WERI-Rb-1 (cell line): ENCODE measurements around the gene KNDC1.

Experiments used
- DNase-seq: peaks from one replicate; pipeline ENCODE4 v3.0.0-alpha.2; 2020
- H3K27ac ChIP-seq: fragments of 250-450 bp; sonication (Bioruptor Pico); 2 replicates; pipeline ENCODE4 v1.5.1; 2020; ENCODE audit warnings: mild to moderate bottlenecking, moderate library complexity
- H3K27me3 ChIP-seq: fragments of 250-450 bp; sonication (Bioruptor Pico); 2 replicates; pipeline ENCODE4 v1.5.1; 2021; ENCODE audit warnings: mild to moderate bottlenecking, low read depth, moderate library complexity; ENCODE audit not compliant: insufficient read depth, severe bottlenecking
- H3K36me3 ChIP-seq: fragments of 250-450 bp; sonication (Bioruptor Pico); 2 replicates; pipeline ENCODE4 v1.5.1; 2020; ENCODE audit warnings: mild to moderate bottlenecking, moderate library complexity
- H3K4me3 ChIP-seq: 2 replicates; pipeline ENCODE4 v1.5.1; 2011; ENCODE audit warnings: low read depth, mild to moderate bottlenecking, control low read depth, low read length
- H3K9me3 ChIP-seq: fragments of 250-450 bp; sonication (Bioruptor Pico); 2 replicates; pipeline ENCODE4 v1.5.1; 2021; ENCODE audit warnings: mild to moderate bottlenecking, moderate library complexity; ENCODE audit not compliant: severe bottlenecking
- TF ChIP-seq, protein P1 (sequence below): IDR thresholded peaks from 2 replicates; pipeline ENCODE4 v1.5.1; 2011; ENCODE audit warnings: low read depth, mild to moderate bottlenecking, control low read depth, inconsistent platforms, low read length

KNDC1 gene

DNA sequence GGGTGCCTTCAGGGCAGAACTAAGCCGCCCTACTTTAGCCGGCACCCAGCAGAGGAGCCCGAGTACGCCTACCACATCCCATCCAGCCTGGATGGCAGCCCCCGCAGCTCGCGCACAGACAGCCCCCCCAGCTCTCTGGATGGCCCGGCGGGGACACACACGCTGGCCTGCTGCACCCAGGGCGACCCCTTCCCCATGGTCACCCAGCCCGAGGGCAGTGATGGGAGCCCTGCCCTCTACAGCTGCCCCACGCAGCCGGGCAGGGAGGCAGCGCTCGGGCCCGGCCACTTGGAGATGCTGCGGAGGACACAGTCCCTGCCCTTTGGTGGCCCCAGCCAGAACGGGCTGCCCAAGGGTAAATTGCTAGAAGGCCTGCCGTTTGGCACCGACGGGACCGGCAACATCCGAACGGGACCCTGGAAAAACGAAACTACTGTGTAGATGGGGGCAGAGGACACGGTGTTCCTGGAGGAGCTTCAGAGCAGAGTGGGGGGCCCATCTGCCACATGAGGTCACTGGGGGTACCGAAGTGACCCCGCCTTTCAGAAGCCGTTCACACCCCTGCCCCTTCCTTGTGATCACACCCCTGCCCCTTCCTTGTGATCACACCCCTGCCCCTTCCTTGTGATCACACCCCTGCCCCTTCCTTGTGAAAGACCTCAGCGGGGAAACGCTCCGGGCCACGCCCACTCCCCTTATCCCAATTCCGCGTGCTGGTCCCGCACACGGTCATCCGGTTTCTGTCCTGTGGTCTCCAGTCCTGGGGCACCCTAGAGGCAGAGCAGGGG lies 30.8 kb upstream of the KNDC1 start:
- Histone ChIP-seq H3K9me3 (no peaks in the 10 kb centered on the region), H3K36me3 (no peaks in the 10 kb centered on the region), H3K4me3 (no peak overlapping the region), H3K27me3 (no peaks in the 10 kb centered on the region), H3K27ac (no peak overlapping the region)
- TF ChIP-seq, protein P1, sequence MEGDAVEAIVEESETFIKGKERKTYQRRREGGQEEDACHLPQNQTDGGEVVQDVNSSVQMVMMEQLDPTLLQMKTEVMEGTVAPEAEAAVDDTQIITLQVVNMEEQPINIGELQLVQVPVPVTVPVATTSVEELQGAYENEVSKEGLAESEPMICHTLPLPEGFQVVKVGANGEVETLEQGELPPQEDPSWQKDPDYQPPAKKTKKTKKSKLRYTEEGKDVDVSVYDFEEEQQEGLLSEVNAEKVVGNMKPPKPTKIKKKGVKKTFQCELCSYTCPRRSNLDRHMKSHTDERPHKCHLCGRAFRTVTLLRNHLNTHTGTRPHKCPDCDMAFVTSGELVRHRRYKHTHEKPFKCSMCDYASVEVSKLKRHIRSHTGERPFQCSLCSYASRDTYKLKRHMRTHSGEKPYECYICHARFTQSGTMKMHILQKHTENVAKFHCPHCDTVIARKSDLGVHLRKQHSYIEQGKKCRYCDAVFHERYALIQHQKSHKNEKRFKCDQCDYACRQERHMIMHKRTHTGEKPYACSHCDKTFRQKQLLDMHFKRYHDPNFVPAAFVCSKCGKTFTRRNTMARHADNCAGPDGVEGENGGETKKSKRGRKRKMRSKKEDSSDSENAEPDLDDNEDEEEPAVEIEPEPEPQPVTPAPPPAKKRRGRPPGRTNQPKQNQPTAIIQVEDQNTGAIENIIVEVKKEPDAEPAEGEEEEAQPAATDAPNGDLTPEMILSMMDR, result no peak
- no peak for DNase-seq

DNA sequence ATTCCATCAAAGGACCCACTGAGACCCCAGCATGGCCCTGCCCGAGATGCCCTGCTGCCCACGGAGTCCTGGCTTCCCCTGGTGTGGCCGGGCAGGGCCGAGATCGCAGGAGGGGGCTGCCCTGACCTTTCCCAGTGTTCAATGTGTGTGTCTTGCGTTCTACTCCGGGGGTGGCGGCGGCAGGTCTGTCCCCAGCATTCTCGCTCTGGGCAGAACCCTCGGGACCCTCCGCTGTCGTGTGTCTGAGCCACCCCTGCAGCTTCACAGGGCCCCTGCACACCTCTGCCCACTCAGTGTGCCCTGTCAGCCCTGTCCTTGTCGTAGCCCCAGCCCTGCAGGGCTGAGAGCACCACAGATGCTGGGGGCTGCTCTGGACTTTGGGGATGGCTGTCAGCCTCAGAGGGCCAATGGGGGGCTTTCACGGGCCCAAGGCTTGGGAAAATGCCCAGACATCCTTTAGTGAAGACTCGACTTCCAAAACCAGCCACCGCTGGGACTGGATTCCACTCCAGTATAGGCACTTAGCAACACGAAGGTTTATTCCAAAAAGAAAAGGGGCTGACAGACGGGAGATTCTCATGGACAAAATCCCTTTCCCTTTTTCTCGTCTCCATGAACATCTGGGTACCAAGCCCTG lies 30.0 kb upstream of the KNDC1 start:
- no peaks in the 10 kb centered on the region for H3K36me3 ChIP-seq
- H3K9me3 ChIP-seq, result no peaks in the 10 kb centered on the region
- no peak for DNase-seq
- H3K27me3 ChIP-seq, result no peaks in the 10 kb centered on the region
- TF ChIP-seq, protein P1, result no peak
- H3K27ac ChIP-seq, result no peak overlapping the region
- H3K4me3 ChIP-seq, result no peak overlapping the region

DNA sequence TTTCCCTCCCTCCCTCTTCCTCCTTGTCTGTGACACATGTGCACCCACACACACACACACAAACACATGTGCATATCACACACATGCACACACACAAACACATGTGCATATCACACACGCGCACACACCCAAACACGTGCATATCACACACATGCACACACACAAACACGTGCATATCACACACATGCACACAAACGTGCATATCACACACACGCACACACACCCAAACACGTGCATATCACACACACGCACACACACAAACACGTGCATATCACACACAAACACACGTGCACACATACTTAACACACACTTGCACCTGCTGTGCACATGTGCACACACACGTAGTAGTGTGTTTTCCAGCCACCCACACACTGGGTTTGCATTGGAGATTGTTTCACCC lies 29.4 kb upstream of the KNDC1 start:
- Histone ChIP-seq H3K36me3 (no peaks in the 10 kb centered on the region), H3K27me3 (no peaks in the 10 kb centered on the region), H3K4me3 (no peak overlapping the region), H3K27ac (no peak overlapping the region), H3K9me3 (no peaks in the 10 kb centered on the region)
- no peak for DNase-seq
- TF ChIP-seq, protein P1, result no peak

DNA sequence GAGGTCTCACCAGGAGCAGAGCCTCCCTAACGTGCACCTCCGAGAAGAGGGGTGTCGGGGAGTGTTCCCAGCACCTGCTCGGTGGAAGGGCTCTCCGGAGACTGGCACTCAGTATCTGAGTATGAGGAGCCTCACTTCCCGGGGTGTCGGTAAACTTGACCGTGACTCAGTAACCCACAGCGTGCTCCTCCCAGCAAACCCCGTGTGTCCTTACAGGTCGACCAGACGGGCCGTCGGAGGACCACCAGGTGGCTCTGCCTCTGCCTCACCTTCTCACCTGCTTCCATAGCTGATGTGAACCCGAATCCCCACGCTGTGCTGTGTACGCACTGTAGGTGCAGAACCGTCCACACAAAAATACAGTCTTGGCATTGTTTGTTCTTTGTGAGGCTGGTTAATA lies 29.0 kb upstream of the KNDC1 start:
- DNase-seq, result no peak
- H3K9me3 ChIP-seq, result no peaks in the 10 kb centered on the region
- TF ChIP-seq, protein P1, result no peak
- no peaks in the 10 kb centered on the region for H3K27me3 ChIP-seq
- H3K27ac ChIP-seq, result no peak overlapping the region
- H3K36me3 ChIP-seq, result no peaks in the 10 kb centered on the region
- no peak overlapping the region for H3K4me3 ChIP-seq

DNA sequence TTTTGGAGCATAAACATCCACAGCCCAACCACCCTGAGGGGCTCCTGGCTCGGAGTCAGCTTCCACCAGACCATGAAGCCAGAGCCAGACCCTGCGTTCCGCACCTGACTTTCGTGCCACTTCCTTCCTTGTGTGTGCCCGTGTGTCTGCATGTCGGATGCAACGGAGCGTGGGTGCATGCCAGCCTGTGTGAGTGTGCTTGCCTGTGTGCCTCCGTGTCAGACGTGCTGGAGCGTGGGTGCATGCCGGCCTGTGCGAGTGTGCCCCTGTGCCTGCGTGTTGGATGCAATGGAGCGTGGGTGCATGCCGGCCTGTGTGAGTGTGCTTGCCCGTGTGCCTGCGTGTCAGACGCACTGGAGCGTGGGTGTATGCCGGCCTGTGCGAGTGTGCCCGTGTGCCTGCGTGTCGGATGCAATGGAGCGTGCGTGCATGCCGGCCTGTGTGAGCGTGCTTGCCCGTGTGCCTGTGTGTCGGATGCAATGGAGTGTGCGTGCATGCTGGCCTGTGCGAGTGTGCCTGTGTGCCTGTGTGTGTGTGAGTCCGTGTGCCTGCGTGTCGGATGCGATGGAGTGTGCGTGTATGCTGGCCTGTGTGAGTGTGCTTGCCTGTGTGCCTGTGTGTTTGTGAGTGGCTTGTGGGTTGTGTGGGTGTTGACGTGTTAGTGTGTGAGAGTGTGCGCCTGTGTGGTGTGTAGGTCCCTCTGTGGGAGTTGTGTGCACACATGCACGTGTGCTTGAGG lies 28.1 kb upstream of the KNDC1 start:
- no peaks in the 10 kb centered on the region for H3K9me3 ChIP-seq
- TF ChIP-seq, protein P1, result no peak
- H3K27ac ChIP-seq, result no peak overlapping the region
- no peaks in the 10 kb centered on the region for H3K36me3 ChIP-seq
- DNase-seq, result no peak
- no peak overlapping the region for H3K4me3 ChIP-seq
- no peaks in the 10 kb centered on the region for H3K27me3 ChIP-seq
